Endothelial cell (in vitro differentiated cells): ENCODE measurements around the gene L3HYPDH. TPM values are rescaled to one million over a fixed set of nuclear protein-coding genes. Genes with fewer than 3 reads are reported as not detected.
A peak's percentile ranks its signal among the peaks of the same experiment; 100 is the strongest.

Experiments
- DNase-seq: peaks from one replicate; pipeline ENCODE4 v3.0.0; 2021; ENCODE audit warnings: low spot score
- H3K27ac Mint-ChIP-seq: one replicate; pipeline ENCODE4 v1.8.0; 2021; ENCODE audit warnings: mixed read lengths, inconsistent platforms; ENCODE audit not compliant: unreplicated experiment
- H3K27me3 Mint-ChIP-seq: one replicate; pipeline ENCODE4 v1.8.0; 2021; ENCODE audit warnings: mild to moderate bottlenecking, moderate library complexity, mixed read lengths, inconsistent platforms; ENCODE audit not compliant: unreplicated experiment
- H3K36me3 Mint-ChIP-seq: one replicate; pipeline ENCODE4 v1.8.0; 2021; ENCODE audit warnings: mild to moderate bottlenecking, low read depth, mixed read lengths, inconsistent platforms; ENCODE audit not compliant: unreplicated experiment
- H3K4me1 Mint-ChIP-seq: one replicate; pipeline ENCODE4 v1.8.0; 2021; ENCODE audit warnings: mild to moderate bottlenecking, mixed read lengths, inconsistent platforms; ENCODE audit not compliant: unreplicated experiment
- H3K4me3 Mint-ChIP-seq: one replicate; pipeline ENCODE4 v1.8.0; 2021; ENCODE audit warnings: mild to moderate bottlenecking, mixed read lengths, inconsistent platforms; ENCODE audit not compliant: unreplicated experiment
- H3K9me3 Mint-ChIP-seq: one replicate; pipeline ENCODE4 v1.8.0; 2021; ENCODE audit warnings: mixed read lengths, inconsistent platforms; ENCODE audit not compliant: unreplicated experiment
- total RNA-seq: library from RNA; stranded (reverse); fragmentation: NEBNext Ultra II Directional; extraction: Animal tissue kit (Norgen Biotek cat#: 25700); gene quantifications from one replicate; pipeline ENCODE4 v1.2.1, GENCODE V29; 2021; ENCODE audit not compliant: unreplicated experiment
- TF ChIP-seq, protein P1 (sequence below): fragments of 200-600 bp; sonication (generic); IDR thresholded peaks from one replicate; pipeline ENCODE4 v1.5.0; 2021; ENCODE audit warnings: antibody characterized with exemption; ENCODE audit not compliant: unreplicated experiment

L3HYPDH gene
- total RNA-seq, 1 donor from 2014 or later = 11.4 TPM

DNA sequence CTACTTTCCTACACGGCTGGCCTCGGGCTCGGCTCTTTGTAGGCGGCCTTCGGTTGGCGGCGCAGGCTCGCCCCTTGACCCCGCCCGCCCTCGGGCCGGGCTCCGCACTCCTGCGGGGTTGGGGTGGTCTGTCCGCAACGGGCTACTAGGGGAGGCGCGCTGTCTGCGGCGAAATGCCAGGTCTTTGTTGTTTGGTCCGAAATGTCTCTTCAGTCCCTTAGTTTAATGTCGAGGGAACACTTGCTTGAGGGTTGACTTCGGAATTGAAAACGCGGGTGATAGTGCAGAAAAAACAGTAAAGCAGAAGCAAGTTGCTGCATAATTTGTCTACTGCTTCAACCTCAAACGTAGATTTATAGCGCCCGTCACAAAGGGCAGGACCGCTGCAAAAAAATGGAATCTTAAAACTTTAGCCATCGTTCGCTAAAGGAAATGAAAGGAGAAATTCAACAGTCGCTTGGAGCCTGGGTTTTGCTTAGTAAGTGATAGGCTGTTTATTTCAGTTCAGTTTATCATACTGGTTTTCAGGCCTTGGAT, 499 bp upstream of the L3HYPDH start:
- DNase-seq = no peak
- H3K9me3 Mint-ChIP-seq = no peaks in the 10 kb centered on the region
- TF ChIP-seq, protein P1, sequence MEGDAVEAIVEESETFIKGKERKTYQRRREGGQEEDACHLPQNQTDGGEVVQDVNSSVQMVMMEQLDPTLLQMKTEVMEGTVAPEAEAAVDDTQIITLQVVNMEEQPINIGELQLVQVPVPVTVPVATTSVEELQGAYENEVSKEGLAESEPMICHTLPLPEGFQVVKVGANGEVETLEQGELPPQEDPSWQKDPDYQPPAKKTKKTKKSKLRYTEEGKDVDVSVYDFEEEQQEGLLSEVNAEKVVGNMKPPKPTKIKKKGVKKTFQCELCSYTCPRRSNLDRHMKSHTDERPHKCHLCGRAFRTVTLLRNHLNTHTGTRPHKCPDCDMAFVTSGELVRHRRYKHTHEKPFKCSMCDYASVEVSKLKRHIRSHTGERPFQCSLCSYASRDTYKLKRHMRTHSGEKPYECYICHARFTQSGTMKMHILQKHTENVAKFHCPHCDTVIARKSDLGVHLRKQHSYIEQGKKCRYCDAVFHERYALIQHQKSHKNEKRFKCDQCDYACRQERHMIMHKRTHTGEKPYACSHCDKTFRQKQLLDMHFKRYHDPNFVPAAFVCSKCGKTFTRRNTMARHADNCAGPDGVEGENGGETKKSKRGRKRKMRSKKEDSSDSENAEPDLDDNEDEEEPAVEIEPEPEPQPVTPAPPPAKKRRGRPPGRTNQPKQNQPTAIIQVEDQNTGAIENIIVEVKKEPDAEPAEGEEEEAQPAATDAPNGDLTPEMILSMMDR = no peak
- H3K36me3 Mint-ChIP-seq = peaks cover 8% of the 10 kb centered on the region
- peaks cover 6% of the 10 kb centered on the region for H3K27me3 Mint-ChIP-seq
- H3K27ac Mint-ChIP-seq = peak overlapping the region; percentile 96
- H3K4me3 Mint-ChIP-seq = peak overlapping the region; percentile 97
- H3K4me1 Mint-ChIP-seq = peaks cover 24% of the 10 kb centered on the region

DNA sequence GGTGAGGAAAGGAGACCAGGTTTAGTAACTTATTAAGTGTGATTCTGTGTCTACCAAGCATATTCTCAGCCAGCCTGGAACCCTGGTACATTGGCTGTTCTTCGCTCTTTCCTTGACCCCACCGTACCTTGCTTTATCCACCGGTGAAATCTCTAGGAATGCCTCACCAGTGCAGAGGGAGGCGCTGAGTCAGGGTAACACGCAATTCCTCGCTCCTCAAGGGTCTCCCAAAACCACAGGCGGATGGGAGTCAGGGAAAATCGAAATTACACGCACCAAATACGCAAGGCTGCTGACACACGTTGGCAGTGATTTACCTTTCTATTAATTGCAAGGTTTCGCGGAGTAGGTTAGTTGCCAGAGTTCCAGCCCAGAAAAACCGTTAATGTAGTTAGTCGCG, 845 bp downstream of the L3HYPDH start:
- H3K9me3 Mint-ChIP-seq = no peaks in the 10 kb centered on the region
- peaks cover 24% of the 10 kb centered on the region for H3K4me1 Mint-ChIP-seq
- no peak for DNase-seq
- H3K27me3 Mint-ChIP-seq = peaks cover 6% of the 10 kb centered on the region
- H3K27ac Mint-ChIP-seq = peak overlapping the region; percentile 91
- H3K36me3 Mint-ChIP-seq = no peaks in the 10 kb centered on the region
- H3K4me3 Mint-ChIP-seq = peak overlapping the region; percentile 95
- TF ChIP-seq, protein P1 = no peak

DNA sequence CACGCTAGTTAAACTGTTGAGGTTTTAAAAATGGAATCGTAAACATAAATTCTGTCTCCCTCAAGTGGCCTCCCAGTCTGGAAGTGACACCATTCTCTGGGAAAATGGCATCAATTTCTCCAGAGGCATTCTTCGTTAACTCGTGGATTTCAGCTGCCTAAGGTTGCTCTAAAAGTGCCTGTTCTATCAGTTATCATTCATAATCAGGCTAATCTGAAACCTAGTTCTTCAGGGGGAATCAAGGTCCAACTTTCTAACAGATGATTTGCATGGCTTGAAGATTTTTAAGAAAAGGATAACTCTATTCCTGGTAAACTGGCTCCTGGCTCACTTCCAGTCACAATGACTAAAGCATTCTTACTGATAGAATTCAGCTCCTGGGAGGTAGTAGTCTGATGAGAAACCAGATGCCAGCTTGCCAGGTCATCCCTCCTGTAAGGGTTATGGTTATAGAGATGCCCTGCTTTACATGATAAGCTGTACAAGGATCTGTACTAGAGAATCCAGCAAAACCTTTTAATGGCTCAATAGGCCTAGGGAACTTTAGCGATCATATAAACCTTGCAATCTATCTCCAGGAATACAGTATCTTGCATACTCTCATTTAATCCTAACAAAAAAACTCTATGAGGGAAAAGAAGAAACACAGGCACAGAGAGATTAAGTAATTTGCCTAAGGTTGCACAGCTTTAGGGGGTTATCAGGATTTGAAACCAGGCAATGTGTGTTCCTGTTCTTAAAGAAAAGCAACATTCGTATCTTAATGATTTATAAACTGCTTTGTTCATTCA, 1.5 kb downstream of the L3HYPDH start:
- Mint-ChIP-seq H3K27me3 (peaks cover 6% of the 10 kb centered on the region), H3K27ac (peak overlapping the region; percentile 91), H3K9me3 (no peaks in the 10 kb centered on the region), H3K4me3 (peak overlapping the region; percentile 95), H3K4me1 (peaks cover 24% of the 10 kb centered on the region), H3K36me3 (no peaks in the 10 kb centered on the region)
- no peak for DNase-seq
- TF ChIP-seq, protein P1 = no peak

DNA sequence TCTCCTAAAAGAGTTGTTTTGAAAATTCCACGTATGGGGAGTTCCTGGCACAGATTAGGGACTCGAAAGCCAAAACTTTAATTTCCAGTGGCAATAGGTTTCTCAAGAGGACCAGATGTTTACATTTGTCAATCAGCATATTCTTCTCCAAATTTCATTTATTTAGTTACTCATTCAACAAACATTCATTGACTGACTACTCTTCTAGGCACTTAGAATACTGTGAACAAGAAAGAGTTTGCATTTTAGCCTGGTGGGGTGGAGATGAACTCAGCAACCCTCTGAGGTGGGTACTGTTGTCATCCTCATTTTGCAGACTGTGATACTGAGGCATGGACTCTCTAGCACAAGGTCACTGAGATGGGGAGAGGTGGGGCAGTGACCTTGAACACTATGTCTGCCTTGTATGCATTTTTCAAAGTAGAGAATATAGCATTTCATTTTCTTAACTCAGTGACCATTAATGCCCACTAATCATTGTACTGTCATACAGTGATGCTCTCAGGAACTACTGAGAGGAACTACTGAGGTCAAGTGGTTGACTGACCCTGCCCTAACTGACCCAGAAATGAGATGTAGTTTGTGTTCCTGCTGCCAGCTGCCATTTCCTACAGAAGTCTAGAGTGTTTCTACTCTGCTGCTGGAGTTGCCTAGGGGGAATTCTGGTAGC, 2.2 kb downstream of the L3HYPDH start:
- H3K27ac Mint-ChIP-seq = no peak overlapping the region
- H3K36me3 Mint-ChIP-seq = no peaks in the 10 kb centered on the region
- H3K4me3 Mint-ChIP-seq = peak overlapping the region; percentile 21
- peaks cover 24% of the 10 kb centered on the region for H3K4me1 Mint-ChIP-seq
- peaks cover 6% of the 10 kb centered on the region for H3K27me3 Mint-ChIP-seq
- no peaks in the 10 kb centered on the region for H3K9me3 Mint-ChIP-seq
- DNase-seq = no peak
- TF ChIP-seq, protein P1 = no peak

DNA sequence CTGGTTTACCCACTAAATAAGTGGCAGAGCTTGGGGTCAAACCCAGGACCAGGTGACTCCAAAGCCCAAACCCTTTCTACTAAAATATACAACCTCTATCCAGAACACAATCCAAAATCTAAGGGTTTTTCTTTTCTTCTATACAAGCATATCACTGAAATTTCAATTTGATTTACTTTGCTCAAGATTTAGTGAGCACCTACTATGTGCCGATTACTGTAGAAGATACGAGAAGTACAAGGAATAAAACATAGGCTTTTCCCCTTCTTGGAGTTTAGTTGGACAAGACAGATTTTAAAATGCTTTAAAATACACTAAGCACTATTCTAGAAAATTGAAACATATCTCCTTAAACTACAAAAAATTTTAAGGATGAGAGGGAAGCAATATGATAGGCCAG, 2.8 kb downstream of the L3HYPDH start:
- Mint-ChIP-seq H3K9me3 (no peaks in the 10 kb centered on the region), H3K4me1 (peaks cover 24% of the 10 kb centered on the region), H3K36me3 (no peaks in the 10 kb centered on the region), H3K4me3 (no peak overlapping the region), H3K27ac (no peak overlapping the region), H3K27me3 (peaks cover 6% of the 10 kb centered on the region)
- no peak for DNase-seq
- TF ChIP-seq, protein P1 = no peak
